HepG2 (cell line): Measurements from ENCODE around the gene ST6GALNAC4. TPM values are rescaled to one million over a fixed set of nuclear protein-coding genes. Genes with fewer than 3 reads are reported as not detected.

Source experiments
- CREB1 ChIP-seq, 2 experiments: fragments of 450-650 bp in 1 of 2; IDR thresholded peaks; 2 replicates each; pipeline ENCODE4 v1.6.1; 2016 to 2017; ENCODE audit warnings: control low read depth in 1 of 2, mild to moderate bottlenecking in 1 of 2, missing compliant biosample characterization in 1 of 2, missing genetic modification characterization in 1 of 2
- FOSL1 ChIP-seq: sonication (generic); formaldehyde crosslinking; IDR thresholded peaks from 2 replicates; pipeline ENCODE4 v1.9.0; 2021; ENCODE audit warnings: missing genetic modification reagents, borderline replicate concordance
- NCOA1 ChIP-seq: sonication (generic); formaldehyde crosslinking; IDR thresholded peaks from 2 replicates; pipeline ENCODE4 v1.9.0; 2021; ENCODE audit warnings: missing genetic modification reagents
- NR2C2 ChIP-seq: sonication (generic); formaldehyde crosslinking; IDR thresholded peaks from 2 replicates; pipeline ENCODE4 v1.4.0; 2020; ENCODE audit warnings: missing genetic modification reagents, mild to moderate bottlenecking, moderate library complexity, borderline replicate concordance
- SAP130 ChIP-seq: IDR thresholded peaks from 2 replicates; pipeline ENCODE4 v1.6.1; 2016; ENCODE audit warnings: low read depth
- SATB2 ChIP-seq: sonication (generic); formaldehyde crosslinking; IDR thresholded peaks from 2 replicates; pipeline ENCODE4 v1.5.0; 2020; ENCODE audit warnings: missing genetic modification reagents
- SNAI1 ChIP-seq: sonication (generic); formaldehyde crosslinking; IDR thresholded peaks from 2 replicates; pipeline ENCODE4 v1.5.0; 2020; ENCODE audit warnings: mild to moderate bottlenecking, missing genetic modification reagents, borderline replicate concordance
- SOX6 ChIP-seq, 2 experiments: fragments of 450-650 bp in 1 of 2; sonication (generic) in 1 of 2; formaldehyde crosslinking in 1 of 2; IDR thresholded peaks; 2 replicates each; pipeline versions ENCODE4 v1.4.0 to v1.6.1; 2017 to 2020; ENCODE audit warnings: antibody characterized with exemption in 1 of 2, mild to moderate bottlenecking in 1 of 2, missing genetic modification reagents in 1 of 2
- TEAD3 ChIP-seq: optimal IDR thresholded peaks from 2 replicates; pipeline ENCODE3; 2016; ENCODE audit warnings: borderline replicate concordance
- WIZ ChIP-seq: sonication (generic); formaldehyde crosslinking; IDR thresholded peaks from 2 replicates; pipeline ENCODE4 v1.5.1; 2020; ENCODE audit warnings: mild to moderate bottlenecking, missing genetic modification reagents
- ZBTB7B ChIP-seq: sonication (generic); formaldehyde crosslinking; IDR thresholded peaks from 2 replicates; pipeline ENCODE4 v1.4.0; 2020; ENCODE audit warnings: missing genetic modification reagents
- ZFP37 ChIP-seq: sonication (generic); formaldehyde crosslinking; IDR thresholded peaks from 2 replicates; pipeline ENCODE4 v1.4.0; 2020; ENCODE audit warnings: missing genetic modification reagents, borderline replicate concordance
- ZNF264 ChIP-seq: sonication (generic); formaldehyde crosslinking; IDR thresholded peaks from 2 replicates; pipeline ENCODE4 v1.4.0; 2020; ENCODE audit warnings: missing genetic modification reagents
- ZNF792 ChIP-seq: IDR thresholded peaks from 2 replicates; pipeline ENCODE4 v1.6.1; 2016
- polyA plus RNA-seq, 8 experiments: library from polyadenylated mRNA; depleted of rRNA in 3 of 8; stranded (reverse) in 7 of 8; unstranded in 1 of 8; fragments of >200 nt; fragmentation: Illumina TruSeq in 4 of 8; extraction: Trizol in 4 of 8; gene quantifications; 2 replicates each; pipeline versions ENCODE4 v1.2.1 to v1.2.3, GENCODE V29; 2011 to 2016; ENCODE audit warnings: low read depth in 4 of 8, missing spikeins in 1 of 8, mixed read lengths in 1 of 8; ENCODE audit not compliant: insufficient read depth in 1 of 8
- total RNA-seq, 5 experiments: library from RNA; depleted of rRNA; stranded (reverse); fragments of >200 nt; fragmentation: Illumina TruSeq; extraction: Trizol; gene quantifications; 2 replicates each; pipeline ENCODE4 v1.2.3, GENCODE V29; 2016; ENCODE audit warnings: low read depth in 1 of 5
- TF ChIP-seq, protein P1 (sequence below): fragments of 450-650 bp; IDR thresholded peaks from 2 replicates; pipeline ENCODE4 v1.6.1; 2017
- TF ChIP-seq, protein P2 (sequence below): sonication (generic); formaldehyde crosslinking; IDR thresholded peaks from 2 replicates; pipeline ENCODE4 v1.5.1; 2020; ENCODE audit warnings: mild to moderate bottlenecking, missing genetic modification reagents, moderate library complexity
- TF ChIP-seq, protein P3 (sequence below): sonication (generic); formaldehyde crosslinking; IDR thresholded peaks from 2 replicates; pipeline ENCODE4 v1.4.0; 2020; ENCODE audit warnings: missing genetic modification reagents

The ST6GALNAC4 gene
- total and polyA plus RNA-seq, 2 of the 13 experiments (the other 11 are each of a cell fraction or from before 2014, with no cell fraction given): 18.8 to 27.7 TPM

- TF ChIP-seq SAP130 (CRISPR knock-in tag) (peak; percentile 58; the same call in 1 of the 2 replicates), NCOA1 (CRISPR knock-in tag) (no peak), CREB1 (IDR thresholded peaks at IDR 0.05) (no peak), CREB1 (CRISPR knock-in tag; IDR thresholded peaks at IDR 0.05) (no peak), ZBTB7B (no peak), FOSL1 (CRISPR knock-in tag) (no peak), TEAD3 (peak; percentile 30), ZNF264 (CRISPR knock-in tag) (no peak), SNAI1 (CRISPR knock-in tag) (no peak), NR2C2 (no peak), SATB2 (CRISPR knock-in tag) (no peak), WIZ (CRISPR knock-in tag) (no peak), SOX6 (IDR thresholded peaks at IDR 0.05) (no peak), SOX6 (CRISPR knock-in tag; IDR thresholded peaks at IDR 0.05) (peak; percentile 42; the same call in 1 of the 2 replicates), ZFP37 (CRISPR knock-in tag) (no peak), ZNF792 (no peak)
- TF ChIP-seq, protein P1, sequence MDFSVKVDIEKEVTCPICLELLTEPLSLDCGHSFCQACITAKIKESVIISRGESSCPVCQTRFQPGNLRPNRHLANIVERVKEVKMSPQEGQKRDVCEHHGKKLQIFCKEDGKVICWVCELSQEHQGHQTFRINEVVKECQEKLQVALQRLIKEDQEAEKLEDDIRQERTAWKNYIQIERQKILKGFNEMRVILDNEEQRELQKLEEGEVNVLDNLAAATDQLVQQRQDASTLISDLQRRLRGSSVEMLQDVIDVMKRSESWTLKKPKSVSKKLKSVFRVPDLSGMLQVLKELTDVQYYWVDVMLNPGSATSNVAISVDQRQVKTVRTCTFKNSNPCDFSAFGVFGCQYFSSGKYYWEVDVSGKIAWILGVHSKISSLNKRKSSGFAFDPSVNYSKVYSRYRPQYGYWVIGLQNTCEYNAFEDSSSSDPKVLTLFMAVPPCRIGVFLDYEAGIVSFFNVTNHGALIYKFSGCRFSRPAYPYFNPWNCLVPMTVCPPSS: no peak
- TF ChIP-seq, protein P2, sequence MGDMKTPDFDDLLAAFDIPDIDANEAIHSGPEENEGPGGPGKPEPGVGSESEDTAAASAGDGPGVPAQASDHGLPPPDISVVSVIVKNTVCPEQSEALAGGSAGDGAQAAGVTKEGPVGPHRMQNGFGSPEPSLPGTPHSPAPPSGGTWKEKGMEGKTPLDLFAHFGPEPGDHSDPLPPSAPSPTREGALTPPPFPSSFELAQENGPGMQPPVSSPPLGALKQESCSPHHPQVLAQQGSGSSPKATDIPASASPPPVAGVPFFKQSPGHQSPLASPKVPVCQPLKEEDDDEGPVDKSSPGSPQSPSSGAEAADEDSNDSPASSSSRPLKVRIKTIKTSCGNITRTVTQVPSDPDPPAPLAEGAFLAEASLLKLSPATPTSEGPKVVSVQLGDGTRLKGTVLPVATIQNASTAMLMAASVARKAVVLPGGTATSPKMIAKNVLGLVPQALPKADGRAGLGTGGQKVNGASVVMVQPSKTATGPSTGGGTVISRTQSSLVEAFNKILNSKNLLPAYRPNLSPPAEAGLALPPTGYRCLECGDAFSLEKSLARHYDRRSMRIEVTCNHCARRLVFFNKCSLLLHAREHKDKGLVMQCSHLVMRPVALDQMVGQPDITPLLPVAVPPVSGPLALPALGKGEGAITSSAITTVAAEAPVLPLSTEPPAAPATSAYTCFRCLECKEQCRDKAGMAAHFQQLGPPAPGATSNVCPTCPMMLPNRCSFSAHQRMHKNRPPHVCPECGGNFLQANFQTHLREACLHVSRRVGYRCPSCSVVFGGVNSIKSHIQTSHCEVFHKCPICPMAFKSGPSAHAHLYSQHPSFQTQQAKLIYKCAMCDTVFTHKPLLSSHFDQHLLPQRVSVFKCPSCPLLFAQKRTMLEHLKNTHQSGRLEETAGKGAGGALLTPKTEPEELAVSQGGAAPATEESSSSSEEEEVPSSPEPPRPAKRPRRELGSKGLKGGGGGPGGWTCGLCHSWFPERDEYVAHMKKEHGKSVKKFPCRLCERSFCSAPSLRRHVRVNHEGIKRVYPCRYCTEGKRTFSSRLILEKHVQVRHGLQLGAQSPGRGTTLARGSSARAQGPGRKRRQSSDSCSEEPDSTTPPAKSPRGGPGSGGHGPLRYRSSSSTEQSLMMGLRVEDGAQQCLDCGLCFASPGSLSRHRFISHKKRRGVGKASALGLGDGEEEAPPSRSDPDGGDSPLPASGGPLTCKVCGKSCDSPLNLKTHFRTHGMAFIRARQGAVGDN (CRISPR knock-in tag): peak; percentile 37
- TF ChIP-seq, protein P3, sequence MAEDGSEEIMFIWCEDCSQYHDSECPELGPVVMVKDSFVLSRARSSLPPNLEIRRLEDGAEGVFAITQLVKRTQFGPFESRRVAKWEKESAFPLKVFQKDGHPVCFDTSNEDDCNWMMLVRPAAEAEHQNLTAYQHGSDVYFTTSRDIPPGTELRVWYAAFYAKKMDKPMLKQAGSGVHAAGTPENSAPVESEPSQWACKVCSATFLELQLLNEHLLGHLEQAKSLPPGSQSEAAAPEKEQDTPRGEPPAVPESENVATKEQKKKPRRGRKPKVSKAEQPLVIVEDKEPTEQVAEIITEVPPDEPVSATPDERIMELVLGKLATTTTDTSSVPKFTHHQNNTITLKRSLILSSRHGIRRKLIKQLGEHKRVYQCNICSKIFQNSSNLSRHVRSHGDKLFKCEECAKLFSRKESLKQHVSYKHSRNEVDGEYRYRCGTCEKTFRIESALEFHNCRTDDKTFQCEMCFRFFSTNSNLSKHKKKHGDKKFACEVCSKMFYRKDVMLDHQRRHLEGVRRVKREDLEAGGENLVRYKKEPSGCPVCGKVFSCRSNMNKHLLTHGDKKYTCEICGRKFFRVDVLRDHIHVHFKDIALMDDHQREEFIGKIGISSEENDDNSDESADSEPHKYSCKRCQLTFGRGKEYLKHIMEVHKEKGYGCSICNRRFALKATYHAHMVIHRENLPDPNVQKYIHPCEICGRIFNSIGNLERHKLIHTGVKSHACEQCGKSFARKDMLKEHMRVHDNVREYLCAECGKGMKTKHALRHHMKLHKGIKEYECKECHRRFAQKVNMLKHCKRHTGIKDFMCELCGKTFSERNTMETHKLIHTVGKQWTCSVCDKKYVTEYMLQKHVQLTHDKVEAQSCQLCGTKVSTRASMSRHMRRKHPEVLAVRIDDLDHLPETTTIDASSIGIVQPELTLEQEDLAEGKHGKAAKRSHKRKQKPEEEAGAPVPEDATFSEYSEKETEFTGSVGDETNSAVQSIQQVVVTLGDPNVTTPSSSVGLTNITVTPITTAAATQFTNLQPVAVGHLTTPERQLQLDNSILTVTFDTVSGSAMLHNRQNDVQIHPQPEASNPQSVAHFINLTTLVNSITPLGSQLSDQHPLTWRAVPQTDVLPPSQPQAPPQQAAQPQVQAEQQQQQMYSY (CRISPR knock-in tag): no peak
These were observed 1.6 kb upstream of the ST6GALNAC4 start (continued) for GRCh38 chr9:127918183-127919107.
